Uterus (tissue), 2 donors: Measurements from ENCODE around the gene WFDC2.

Experiments used
- CTCF ChIP-seq, 4 experiments: fragments of 200-600 bp in 2 of 4; fragments of 450-650 bp in 2 of 4; sonication (generic) in 2 of 4; IDR thresholded peaks; one replicate each; pipeline ENCODE4 v1.5.1; 2016 to 2019; ENCODE audit warnings: antibody characterized with exemption in 4 of 4, mild to moderate bottlenecking in 2 of 4, moderate library complexity in 1 of 4
- POLR2A ChIP-seq, 2 donors: fragments of 450-650 bp; IDR thresholded peaks; one replicate each; pipeline ENCODE4 v1.6.1; 2016; ENCODE audit warnings: antibody characterized with exemption in 2 of 2, mild to moderate bottlenecking in 1 of 2, moderate library complexity in 1 of 2

DNA sequence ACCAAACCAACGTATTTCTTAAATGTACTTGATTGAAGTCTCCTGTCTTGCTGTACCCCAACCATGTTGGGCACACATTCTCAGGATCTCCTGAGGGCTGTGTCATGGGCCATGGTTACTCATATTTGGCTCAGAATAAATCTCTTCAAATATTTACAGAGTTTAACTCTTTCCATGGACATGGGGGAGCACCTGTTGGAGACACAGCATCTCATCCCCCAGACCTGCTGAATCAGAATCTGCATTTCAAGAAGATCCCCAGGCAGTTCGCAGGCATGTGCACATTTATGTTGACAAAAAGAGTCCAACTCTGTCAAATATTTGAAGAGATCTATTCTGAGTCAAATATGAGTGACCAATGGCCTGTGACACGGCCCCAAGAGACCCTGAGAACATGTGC lies 29.1 kb upstream of the WFDC2 start:
- no peak for TF ChIP-seq POLR2A (IDR thresholded peaks at IDR 0.05)
- TF ChIP-seq CTCF (IDR thresholded peaks at IDR 0.05): no peak
